Testis (tissue), 3 donors: ENCODE data around the gene TRAK1. TPM values are rescaled to one million over a fixed set of nuclear protein-coding genes. Genes with fewer than 3 reads are reported as not detected.

ENCODE experiments used
- DNase-seq: peaks from one replicate; pipeline ENCODE4 v3.0.0-alpha.2; 2019
- H3K27ac ChIP-seq, 2 donors: fragments of 200-600 bp; sonication (generic); one replicate each; pipeline ENCODE4 v1.5.1; 2019
- H3K27me3 ChIP-seq: fragments of 200-600 bp; sonication (generic); one replicate; pipeline ENCODE4 v1.5.1; 2019
- H3K36me3 ChIP-seq: fragments of 200-600 bp; sonication (generic); one replicate; pipeline ENCODE4 v1.5.1; 2017; ENCODE audit warnings: low read depth; ENCODE audit errors: missing control alignments
- H3K4me1 ChIP-seq: fragments of 200-600 bp; sonication (generic); one replicate; pipeline ENCODE4 v1.5.1; 2019
- H3K4me3 ChIP-seq, 2 donors: fragments of 200-600 bp; sonication (generic); one replicate each; pipeline ENCODE4 v1.5.1; 2017 to 2019
- H3K9me3 ChIP-seq: fragments of 200-600 bp; sonication (generic); one replicate; pipeline ENCODE4 v1.5.1; 2017
- POLR2A ChIP-seq: fragments of 450-650 bp; IDR thresholded peaks from one replicate; pipeline ENCODE4 v1.6.1; 2017; ENCODE audit warnings: antibody characterized with exemption, mild to moderate bottlenecking, moderate library complexity
- WGBS, 2 donors: methylation state at CpG; one replicate each; pipeline ENCODE4 v1.1.5; 2018; 5-methylcytosine and 5-hydroxymethylcytosine counted together
- intact Hi-C: fragments of 100-400 bp; cut with DNase I; formaldehyde crosslinking; loops from one replicate; pipeline ENCODE4 v1.15.1; 2023; ENCODE audit warnings: low total_unique reads
- polyA plus RNA-seq: library from polyadenylated mRNA; stranded (reverse); fragments of 350-450 nt; fragmentation: Illumina TruSeq; extraction: RNeasy Lipid Tissue Mini Kit (QIAGEN cat#74804); gene quantifications from one replicate; pipeline ENCODE4 v1.2.3, GENCODE V29; 2014; ENCODE audit warnings: low read depth, low replicate concordance; ENCODE audit not compliant: insufficient read depth
- total RNA-seq, 2 donors: library from RNA; depleted of rRNA; stranded (reverse); fragments of >200 nt; gene quantifications; one replicate each; pipeline ENCODE4 v1.2.3, GENCODE V29; 2016
- TF ChIP-seq, protein P1 (sequence below), 3 experiments: fragments of 450-650 bp in 2 of 3; fragments of 200-600 bp in 1 of 3; sonication (generic) in 1 of 3; IDR thresholded peaks; one replicate each; pipeline ENCODE4 v1.5.1; 2016 to 2019; ENCODE audit warnings: antibody characterized with exemption in 3 of 3, mild to moderate bottlenecking in 2 of 3, moderate library complexity in 1 of 3

The TRAK1 gene
- total and polyA plus RNA-seq, 3 donors from 2014 or later, result 32.0 to 95.9 (median 94.1) TPM

DNA sequence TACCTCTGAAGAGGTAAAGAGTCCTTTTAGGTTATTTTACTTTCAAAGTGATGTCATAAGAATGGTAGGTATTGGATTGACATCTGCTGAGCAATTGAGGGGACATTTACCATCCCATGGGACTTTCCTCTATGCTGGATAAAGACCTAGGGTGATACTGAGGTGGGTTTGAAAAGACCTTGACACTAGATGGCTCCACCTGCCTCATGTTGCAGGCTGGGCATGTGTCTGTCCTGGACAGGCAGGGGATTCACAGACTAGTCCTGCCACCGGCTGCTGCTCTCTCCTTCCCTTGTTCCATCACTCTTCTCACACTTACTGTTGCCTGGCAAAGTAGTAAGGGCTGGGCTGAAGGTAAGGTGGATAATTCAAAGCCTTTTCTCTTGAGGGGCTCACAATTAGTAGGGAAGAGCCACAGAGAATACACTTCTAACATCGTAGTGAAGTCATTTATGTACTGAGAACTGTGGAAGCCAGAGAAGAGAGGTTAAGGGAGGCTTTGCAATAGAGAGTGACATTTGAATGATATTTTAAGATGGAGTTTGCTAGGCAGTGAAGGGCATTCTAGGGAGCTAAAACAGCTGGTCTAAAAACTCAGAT is 27.7 kb downstream of the TRAK1 start:
- intact Hi-C loops, result no loop called here
- Histone ChIP-seq H3K4me1 (peaks cover 24% of the 10 kb centered on the region), H3K36me3 (no peaks in the 10 kb centered on the region), H3K9me3 (no peaks in the 10 kb centered on the region), H3K4me3 (no peak overlapping the region), H3K27ac (no peak overlapping the region), H3K27me3 (no peaks in the 10 kb centered on the region)
- WGBS, 2 donors, result 71 to 79% methylated on average over 2 of the region's 2 CpGs
- DNase-seq, result peak; percentile 51
- no peak for TF ChIP-seq POLR2A
- TF ChIP-seq, protein P1, sequence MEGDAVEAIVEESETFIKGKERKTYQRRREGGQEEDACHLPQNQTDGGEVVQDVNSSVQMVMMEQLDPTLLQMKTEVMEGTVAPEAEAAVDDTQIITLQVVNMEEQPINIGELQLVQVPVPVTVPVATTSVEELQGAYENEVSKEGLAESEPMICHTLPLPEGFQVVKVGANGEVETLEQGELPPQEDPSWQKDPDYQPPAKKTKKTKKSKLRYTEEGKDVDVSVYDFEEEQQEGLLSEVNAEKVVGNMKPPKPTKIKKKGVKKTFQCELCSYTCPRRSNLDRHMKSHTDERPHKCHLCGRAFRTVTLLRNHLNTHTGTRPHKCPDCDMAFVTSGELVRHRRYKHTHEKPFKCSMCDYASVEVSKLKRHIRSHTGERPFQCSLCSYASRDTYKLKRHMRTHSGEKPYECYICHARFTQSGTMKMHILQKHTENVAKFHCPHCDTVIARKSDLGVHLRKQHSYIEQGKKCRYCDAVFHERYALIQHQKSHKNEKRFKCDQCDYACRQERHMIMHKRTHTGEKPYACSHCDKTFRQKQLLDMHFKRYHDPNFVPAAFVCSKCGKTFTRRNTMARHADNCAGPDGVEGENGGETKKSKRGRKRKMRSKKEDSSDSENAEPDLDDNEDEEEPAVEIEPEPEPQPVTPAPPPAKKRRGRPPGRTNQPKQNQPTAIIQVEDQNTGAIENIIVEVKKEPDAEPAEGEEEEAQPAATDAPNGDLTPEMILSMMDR (IDR thresholded peaks at IDR 0.05), result peak in 2 of 3 experiments; percentile 8 to 9

DNA sequence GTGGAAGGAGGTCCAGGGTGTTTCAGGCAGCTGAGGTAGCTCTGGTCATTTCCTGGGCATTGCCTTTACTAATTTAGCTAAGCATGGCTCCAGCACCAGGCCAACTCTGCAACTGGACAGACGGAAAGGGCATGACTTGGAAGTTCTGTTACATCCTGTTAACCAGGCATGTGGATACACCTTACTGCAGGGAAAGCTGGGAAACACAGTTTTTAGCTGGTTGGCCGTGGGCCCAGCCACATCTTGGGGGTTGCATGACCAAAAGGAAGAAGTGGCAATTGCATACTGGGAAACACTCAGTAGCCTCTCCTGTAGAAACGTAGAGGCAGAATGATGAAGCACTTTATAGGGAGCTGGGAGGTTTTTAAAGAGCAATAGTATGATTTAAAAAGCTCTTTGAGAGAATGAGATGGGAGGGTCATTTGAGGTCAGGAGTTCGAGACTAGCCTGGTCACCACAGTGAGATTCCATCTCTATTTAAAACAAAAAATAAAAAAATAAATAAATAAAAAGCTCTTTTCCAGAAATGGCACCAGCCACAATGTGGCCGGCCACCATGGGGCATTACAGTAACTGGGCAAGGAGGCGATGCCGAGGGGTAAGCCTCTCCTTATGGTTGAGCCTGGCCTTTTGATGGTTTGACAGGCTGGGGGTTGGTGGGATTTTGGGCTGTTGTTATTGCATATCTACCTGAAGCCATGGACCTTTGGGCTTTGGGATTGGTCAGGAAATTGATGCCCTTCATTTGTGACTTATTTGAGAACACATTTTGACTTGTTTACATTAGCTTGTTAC is 28.6 kb downstream of the TRAK1 start:
- Histone ChIP-seq H3K4me1 (peaks cover 24% of the 10 kb centered on the region), H3K4me3 (no peak overlapping the region), H3K9me3 (no peaks in the 10 kb centered on the region), H3K27ac (no peak overlapping the region), H3K36me3 (no peaks in the 10 kb centered on the region), H3K27me3 (no peaks in the 10 kb centered on the region)
- TF ChIP-seq POLR2A, result no peak
- TF ChIP-seq, protein P1 (IDR thresholded peaks at IDR 0.05), result no peak
- 76 to 83% methylated on average over 7 of the region's 7 CpGs for WGBS, 2 donors
- DNase-seq, result no peak
- intact Hi-C loops, result no loop called here

DNA sequence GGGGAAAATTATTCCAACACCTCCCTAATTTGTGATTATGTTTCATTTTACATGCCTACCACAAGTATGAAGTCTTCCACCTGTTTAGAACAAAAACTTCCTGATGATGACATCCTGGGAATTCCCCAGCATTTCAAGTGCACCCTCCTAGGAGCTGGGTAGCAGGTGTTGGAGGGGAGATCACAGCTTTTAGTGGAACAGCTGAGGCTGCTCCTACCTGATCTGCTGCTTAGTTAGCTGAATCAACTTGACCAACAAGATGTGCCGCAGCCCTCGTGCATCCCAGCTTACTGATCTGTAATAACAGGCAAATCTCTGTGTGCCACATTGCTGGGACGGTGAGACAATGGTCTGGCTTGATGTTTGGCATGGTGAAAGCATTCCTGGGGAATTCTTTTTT is 29.7 kb downstream of the TRAK1 start:
- H3K36me3 ChIP-seq, result no peaks in the 10 kb centered on the region
- intact Hi-C loops, result no loop called here
- H3K4me1 ChIP-seq, result peaks cover 24% of the 10 kb centered on the region
- no peaks in the 10 kb centered on the region for H3K9me3 ChIP-seq
- no peak overlapping the region for H3K27ac ChIP-seq
- 82 to 87% methylated on average over 3 of the region's 3 CpGs for whole genome bisulfite sequencing, 2 donors
- DNase-seq, result no peak
- H3K27me3 ChIP-seq, result no peaks in the 10 kb centered on the region
- H3K4me3 ChIP-seq, result no peak overlapping the region
- TF ChIP-seq, protein P1 (IDR thresholded peaks at IDR 0.05), result no peak
- TF ChIP-seq POLR2A, result no peak

DNA sequence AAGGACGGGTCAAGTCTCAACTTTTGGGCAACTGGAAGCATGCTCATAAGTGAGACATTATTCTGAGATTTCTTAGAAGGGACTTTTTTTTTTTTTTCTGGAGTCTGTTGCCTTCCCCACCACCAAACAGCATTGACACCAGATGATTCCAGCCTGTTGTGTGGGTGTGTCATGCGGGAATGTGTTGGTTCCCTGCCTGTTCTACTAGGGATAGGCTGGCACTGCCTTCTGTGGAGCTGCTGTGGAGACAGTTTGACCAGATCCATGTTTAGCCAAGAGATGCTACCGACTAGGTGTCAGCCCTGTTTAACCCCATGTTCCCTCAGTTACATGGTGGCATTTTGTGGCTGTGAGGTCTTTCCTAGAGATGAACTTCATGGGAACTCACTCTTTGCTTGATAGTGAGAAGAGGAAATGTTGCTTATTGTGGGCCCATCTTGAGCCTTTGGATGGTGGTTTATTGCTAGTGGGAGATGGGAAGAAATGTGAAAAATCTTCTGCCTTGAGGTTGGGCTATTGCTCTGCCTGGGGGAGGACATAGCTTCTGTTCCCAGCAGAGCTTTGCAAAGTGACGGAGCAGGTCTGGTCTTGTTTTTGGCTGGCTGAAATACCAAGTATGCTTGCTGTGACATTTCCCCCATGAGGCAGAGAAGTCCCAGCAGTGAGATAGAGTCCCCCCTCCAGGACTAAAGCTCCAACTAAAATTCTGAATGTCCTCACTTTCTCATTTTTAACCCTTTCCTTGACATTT is 31.3 kb downstream of the TRAK1 start:
- TF ChIP-seq POLR2A, result no peak
- TF ChIP-seq, protein P1 (IDR thresholded peaks at IDR 0.05), result no peak
- H3K27me3 ChIP-seq, result no peaks in the 10 kb centered on the region
- peaks cover 15% of the 10 kb centered on the region for H3K4me1 ChIP-seq
- no peaks in the 10 kb centered on the region for H3K9me3 ChIP-seq
- H3K27ac ChIP-seq, result no peak overlapping the region
- no peak overlapping the region for H3K4me3 ChIP-seq
- 62 to 68% methylated on average over 3 to 4 of the region's 4 CpGs for whole genome bisulfite sequencing, 2 donors
- no peak for DNase-seq
- H3K36me3 ChIP-seq, result no peaks in the 10 kb centered on the region
- intact Hi-C loops, result no loop called here
